NCI-H2171 treated with DMSO at 0.1 percent for 48 hours (cell line): ENCODE results near the gene PITPNC1.
"Not testable (repeated sequence)": the region's sequence is repeated elsewhere in the genome, so short reads cannot be mapped to it uniquely, and the experiment has no call there.

Source experiments
- DNase-seq: peaks from one replicate; lab custom pipeline; 2025; lab: John Stamatoyannopoulos, UW

PITPNC1 gene

GRCh38 chr17:67369676-67370075 is 7.4 kb upstream of the PITPNC1 start:
- DNase-seq: no peak

- DNase-seq: no peak
Observed at GRCh38 chr17:67372751-67373150, 4.3 kb upstream of the PITPNC1 start.

GRCh38 chr17:67374329-67375053 is 2.6 kb upstream of the PITPNC1 start:
- peak; percentile 83 for DNase-seq

- DNase-seq: no peak
Observed at GRCh38 chr17:67375054-67375427, 2.0 kb upstream of the PITPNC1 start.

GRCh38 chr17:67375716-67376115 is 1.4 kb upstream of the PITPNC1 start:
- DNase-seq: no peak

GRCh38 chr17:67376415-67376736 is 705 bp upstream of the PITPNC1 start:
- no peak for DNase-seq

- peak; percentile 60 for DNase-seq
Observed at GRCh38 chr17:67377488-67378453, 690 bp downstream of the PITPNC1 start.

GRCh38 chr17:67378454-67379250 is 1.6 kb downstream of the PITPNC1 start:
- peak; percentile 69 for DNase-seq

GRCh38 chr17:67379251-67379630 is 2.2 kb downstream of the PITPNC1 start:
- DNase-seq: no peak

- no peak for DNase-seq
Observed at GRCh38 chr17:67381929-67382257, 4.8 kb downstream of the PITPNC1 start.

- DNase-seq: no peak
Observed at GRCh38 chr17:67385122-67385988, 8.3 kb downstream of the PITPNC1 start.

- peak; percentile 15 for DNase-seq
Observed at GRCh38 chr17:67386965-67387551, 10.0 kb downstream of the PITPNC1 start.

GRCh38 chr17:67388536-67388935 is 11.5 kb downstream of the PITPNC1 start:
- DNase-seq: not testable (repeated sequence)

- no peak for DNase-seq
Observed at GRCh38 chr17:67388986-67389385, 11.9 kb downstream of the PITPNC1 start.

GRCh38 chr17:67390006-67390645 is 13.0 kb downstream of the PITPNC1 start:
- no peak for DNase-seq

GRCh38 chr17:67390646-67391361 is 13.7 kb downstream of the PITPNC1 start:
- peak; percentile 5 for DNase-seq

GRCh38 chr17:67392111-67392510 is 15.0 kb downstream of the PITPNC1 start:
- DNase-seq: no peak

GRCh38 chr17:67393809-67394397 is 16.8 kb downstream of the PITPNC1 start:
- DNase-seq: no peak

GRCh38 chr17:67399676-67400075 is 22.6 kb downstream of the PITPNC1 start:
- DNase-seq: no peak

GRCh38 chr17:67400193-67400592 is 23.1 kb downstream of the PITPNC1 start:
- peak; percentile 54 for DNase-seq
